AG04450 (cell line): ENCODE measurements around the gene KTN1. TPM values are rescaled to one million over a fixed set of nuclear protein-coding genes. Genes with fewer than 3 reads are reported as not detected.

ENCODE experiments used
- CTCF ChIA-PET: fragments of 300-600, 350-600 bp; formaldehyde crosslinking; extraction: SDS; loops from one replicate; lab custom pipeline; 2022; ENCODE audit warnings: antibody characterized with exemption, inconsistent platforms; lab: Charles Lee
- POLR2A ChIA-PET: fragments of 350-600 bp; formaldehyde crosslinking; extraction: SDS; loops from one replicate; lab custom pipeline; 2021; ENCODE audit warnings: antibody characterized with exemption, inconsistent platforms; lab: Yijun Ruan, JAX
- DNase-seq: peaks from one replicate; pipeline ENCODE4 v3.0.0-alpha.2; 2011; ENCODE audit warnings: low read depth, low spot score
- H3K27ac ChIP-seq: one replicate; pipeline ENCODE4 v1.5.1; 2012; ENCODE audit warnings: low read depth, low read length, control low read depth
- H3K27me3 ChIP-seq: one replicate; pipeline ENCODE4 v1.6.0; 2012; ENCODE audit warnings: low read length; ENCODE audit not compliant: control insufficient read depth, insufficient read depth
- H3K4me3 ChIP-seq: 2 replicates; pipeline ENCODE4 v1.5.1; 2011; ENCODE audit warnings: mild to moderate bottlenecking, low read depth, low read length, control low read depth
- H3K9me3 ChIP-seq: 2 replicates; pipeline ENCODE4 v1.5.1; 2012; ENCODE audit warnings: low read length; ENCODE audit not compliant: control insufficient read depth, insufficient read depth
- CTCF ChIP-seq: IDR thresholded peaks from 2 replicates; pipeline ENCODE4 v1.5.1; 2011; ENCODE audit warnings: low read depth, low read length, control low read depth, inconsistent platforms
- polyA plus RNA-seq: library from polyadenylated mRNA; depleted of rRNA; stranded (reverse); fragments of >200 nt; gene quantifications from 2 replicates; pipeline ENCODE4 v1.2.3, GENCODE V29; 2011

KTN1 gene
- polyA plus RNA-seq, 1 experiment, result 129 TPM

GRCh38 chr14:55604900-55605418 lies 25.0 kb downstream of the KTN1 start:
- no peaks in the 10 kb centered on the region for H3K27me3 ChIP-seq
- H3K27ac ChIP-seq, result no peak overlapping the region
- no peak for DNase-seq
- ChIA-PET CTCF (interaction anchor here (0.8 to 1.5 kb wide), 2 partner anchors 159 to 167 kb away, joined by 5 to 6 read pairs; no protein-coding TSS in a partner anchor), POLR2A (no interaction called here)
- no peak overlapping the region for H3K4me3 ChIP-seq
- TF ChIP-seq CTCF, result no peak
- H3K9me3 ChIP-seq, result no peaks in the 10 kb centered on the region

GRCh38 chr14:55605793-55606192 lies 25.8 kb downstream of the KTN1 start:
- no peak overlapping the region for H3K27ac ChIP-seq
- POLR2A ChIA-PET, result no interaction called here

GRCh38 chr14:55607386-55607785 lies 27.4 kb downstream of the KTN1 start:
- no peak overlapping the region for H3K27ac ChIP-seq
- H3K9me3 ChIP-seq, result no peaks in the 10 kb centered on the region
- no peak for TF ChIP-seq CTCF
- ChIA-PET POLR2A (no interaction called here), CTCF (interaction anchor here (1.9 kb wide), 1 partner anchor 161 kb away, joined by 7 read pairs; no protein-coding TSS in a partner anchor)
- no peak for DNase-seq
- H3K4me3 ChIP-seq, result no peak overlapping the region
- no peaks in the 10 kb centered on the region for H3K27me3 ChIP-seq

More at GRCh38 chr14:55605793-55606192, 25.8 kb downstream of the KTN1 start:
- Histone ChIP-seq H3K27me3 (no peaks in the 10 kb centered on the region), H3K9me3 (no peaks in the 10 kb centered on the region), H3K4me3 (no peak overlapping the region)
- DNase-seq, result no peak
- CTCF ChIA-PET, result interaction anchor here (1.5 to 1.9 kb wide), 2 partner anchors 159 to 167 kb away, joined by 5 to 7 read pairs; no protein-coding TSS in a partner anchor
- no peak for TF ChIP-seq CTCF

GRCh38 chr14:55609681-55610080 lies 29.7 kb downstream of the KTN1 start:
- TF ChIP-seq CTCF, result no peak
- ChIA-PET POLR2A (no interaction called here), CTCF (interaction anchor here (1.1 kb wide), 1 partner anchor 163 kb away, joined by 7 read pairs; no protein-coding TSS in a partner anchor)
- Histone ChIP-seq H3K27ac (no peak overlapping the region), H3K27me3 (no peaks in the 10 kb centered on the region), H3K4me3 (no peak overlapping the region), H3K9me3 (no peaks in the 10 kb centered on the region)
- no peak for DNase-seq

GRCh38 chr14:55610713-55611370 lies 30.8 kb downstream of the KTN1 start:
- DNase-seq, result no peak
- CTCF ChIA-PET, result no interaction called here
- Histone ChIP-seq H3K9me3 (no peaks in the 10 kb centered on the region), H3K27me3 (no peaks in the 10 kb centered on the region), H3K27ac (no peak overlapping the region), H3K4me3 (no peak overlapping the region)
- POLR2A ChIA-PET, result no interaction called here
- no peak for TF ChIP-seq CTCF
